Breast epithelium (tissue), 3 donors: ENCODE measurements around the gene LHFPL3.

Experiments used
- CTCF ChIP-seq, 3 donors: fragments of 450-650 bp; IDR thresholded peaks; one replicate each; pipeline ENCODE4 v1.5.1; 2016 to 2017; ENCODE audit warnings: antibody characterized with exemption in 3 of 3, mild to moderate bottlenecking in 3 of 3, moderate library complexity in 3 of 3
- POLR2A ChIP-seq: fragments of 450-650 bp; IDR thresholded peaks from one replicate; pipeline ENCODE4 v1.6.1; 2016; ENCODE audit warnings: antibody characterized with exemption, mild to moderate bottlenecking, moderate library complexity

DNA sequence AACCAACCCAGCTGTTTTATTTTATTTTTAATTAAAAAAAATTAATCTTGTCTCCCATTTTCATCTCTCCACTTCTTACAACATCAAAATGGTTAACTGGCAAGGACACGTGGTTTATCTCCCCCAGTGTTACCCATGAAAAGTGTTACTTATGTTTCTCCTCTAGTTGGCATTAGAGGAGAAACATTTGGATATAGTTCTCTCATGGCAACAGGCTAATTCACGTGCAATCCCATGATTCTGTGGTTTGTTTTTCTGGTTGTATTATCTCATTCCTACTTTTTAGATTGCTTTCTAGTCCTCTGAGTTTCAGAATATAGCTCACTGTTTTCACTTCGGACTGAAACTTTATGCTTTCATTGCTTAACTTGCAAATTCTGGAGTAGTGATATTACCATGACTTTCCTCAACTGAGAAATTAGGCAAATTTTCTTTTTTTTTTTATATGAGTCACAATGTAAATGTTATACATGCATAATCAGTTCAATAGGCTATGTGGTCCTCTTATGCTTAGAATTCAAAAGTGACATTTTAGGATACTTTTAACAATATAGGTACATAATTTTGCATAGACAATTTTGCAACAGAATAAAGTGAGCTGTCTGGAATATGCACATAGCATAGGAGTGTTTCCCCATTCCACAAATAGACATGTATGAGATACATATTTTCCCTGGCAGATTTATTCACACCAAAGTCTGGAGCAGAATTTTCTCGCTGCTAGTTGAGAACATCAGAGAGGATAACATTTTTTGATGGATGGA lies 43.0 kb downstream of the LHFPL3 start:
- TF ChIP-seq CTCF (IDR thresholded peaks at IDR 0.05) = no peak
- TF ChIP-seq POLR2A = no peak
